ENCODE results near the gene ARPC1A. TPM values are rescaled to one million over a fixed set of nuclear protein-coding genes. Genes with fewer than 3 reads are reported as not detected.
"Not testable (repeated sequence)": the region's sequence is repeated elsewhere in the genome, so short reads cannot be mapped to it uniquely, and the experiment has no call there.

Gene ARPC1A
- total RNA-seq, 3 donors from 2014 or later, result 81.5 to 85.5 (median 81.9) TPM

DNA sequence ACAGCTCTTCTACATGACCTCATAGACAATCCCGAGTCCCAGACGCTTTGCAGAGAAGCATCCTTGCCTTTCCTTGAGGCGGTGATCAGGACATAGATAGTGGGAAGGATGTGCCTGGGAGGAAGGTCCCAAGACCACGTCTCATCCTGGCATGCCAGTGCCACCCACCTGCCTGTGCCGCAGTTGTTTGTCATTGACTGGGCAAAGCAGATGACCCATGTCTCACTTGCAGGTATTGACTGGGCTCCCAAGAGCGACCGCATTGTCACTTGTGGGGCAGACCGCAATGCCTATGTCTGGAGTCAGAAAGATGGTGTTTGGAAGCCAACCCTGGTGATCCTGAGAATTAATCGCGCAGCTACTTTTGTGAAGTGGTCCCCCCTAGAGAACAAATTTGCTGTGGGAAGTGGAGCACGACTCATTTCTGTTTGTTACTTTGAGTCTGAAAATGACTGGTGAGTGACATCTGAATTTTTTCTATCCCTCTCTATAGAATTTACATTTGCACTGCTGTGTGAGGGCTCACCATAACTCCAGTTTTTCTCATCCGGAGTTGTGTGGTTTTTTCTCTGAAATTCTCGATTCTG lies 18.5 kb downstream of the ARPC1A start:
- Mint-ChIP-seq H3K36me3 (ENCODE audit: insufficient read depth) (peaks cover 25% of the 10 kb centered on the region), H3K4me1 (ENCODE audit: low read depth) (no peaks in the 10 kb centered on the region), H3K9me3 (no peaks in the 10 kb centered on the region), H3K27me3 (ENCODE audit: low read depth) (no peaks in the 10 kb centered on the region), H3K4me3 (no peak overlapping the region)
- DNase-seq (no peak), ATAC-seq (no peak)

DNA sequence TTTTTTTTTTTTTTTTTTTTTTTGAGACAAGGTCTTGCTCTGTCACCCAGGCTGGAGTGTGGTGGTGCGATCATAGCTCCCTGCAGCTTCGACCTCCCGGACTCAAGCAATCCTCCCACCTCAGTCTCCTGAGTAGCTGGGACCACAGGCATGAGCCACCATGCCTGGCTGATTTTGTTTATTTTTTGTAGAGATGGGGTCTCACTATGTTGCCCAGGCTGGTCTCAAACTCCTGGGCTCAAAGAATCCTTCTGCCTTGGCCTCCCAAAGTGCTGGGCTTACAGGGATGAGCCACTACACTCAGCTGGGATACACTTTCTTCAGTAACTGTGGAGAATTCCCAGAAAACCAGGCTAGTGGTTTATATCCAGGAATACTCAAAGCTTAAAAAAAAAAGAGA lies 24.9 kb downstream of the ARPC1A start:
- not testable (repeated sequence) for H3K4me3 Mint-ChIP-seq; DNase-seq; H3K9me3 Mint-ChIP-seq; H3K4me1 Mint-ChIP-seq (ENCODE audit: low read depth); H3K27me3 Mint-ChIP-seq (ENCODE audit: low read depth); ATAC-seq
- H3K36me3 Mint-ChIP-seq (ENCODE audit: insufficient read depth), result peaks cover 17% of the 10 kb centered on the region

- peaks cover 20% of the 10 kb centered on the region for H3K36me3 Mint-ChIP-seq (ENCODE audit: insufficient read depth)
- H3K4me3 Mint-ChIP-seq, result no peak overlapping the region
- ATAC-seq (no peak), DNase-seq (no peak)
- no peaks in the 10 kb centered on the region for H3K4me1 Mint-ChIP-seq (ENCODE audit: low read depth)
- no peaks in the 10 kb centered on the region for H3K27me3 Mint-ChIP-seq (ENCODE audit: low read depth)
- no peaks in the 10 kb centered on the region for H3K9me3 Mint-ChIP-seq
These were observed 26.5 kb downstream of the ARPC1A start for GRCh38 chr7:99352247-99352646.

DNA sequence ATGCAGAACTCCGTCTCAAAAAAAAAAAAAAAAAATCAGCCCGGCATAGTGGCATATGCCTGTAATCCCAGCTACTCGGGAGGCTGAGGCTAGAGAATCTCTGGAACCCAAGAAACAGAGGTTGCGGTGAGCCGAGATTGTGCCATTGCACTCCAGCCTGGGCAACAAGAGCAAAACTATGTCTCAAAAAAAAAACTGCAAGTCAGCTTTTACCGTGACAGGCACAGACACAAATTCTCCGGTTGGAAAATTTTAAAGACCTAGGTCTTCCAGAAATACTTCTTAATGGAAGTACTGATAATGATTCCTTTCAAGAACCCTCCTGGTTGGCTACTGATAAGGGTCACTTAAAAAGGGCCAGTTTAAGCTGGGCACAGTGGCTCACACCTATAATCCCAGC lies 29.4 kb downstream of the ARPC1A start:
- H3K27me3 Mint-ChIP-seq (ENCODE audit: low read depth), result no peaks in the 10 kb centered on the region

DNA sequence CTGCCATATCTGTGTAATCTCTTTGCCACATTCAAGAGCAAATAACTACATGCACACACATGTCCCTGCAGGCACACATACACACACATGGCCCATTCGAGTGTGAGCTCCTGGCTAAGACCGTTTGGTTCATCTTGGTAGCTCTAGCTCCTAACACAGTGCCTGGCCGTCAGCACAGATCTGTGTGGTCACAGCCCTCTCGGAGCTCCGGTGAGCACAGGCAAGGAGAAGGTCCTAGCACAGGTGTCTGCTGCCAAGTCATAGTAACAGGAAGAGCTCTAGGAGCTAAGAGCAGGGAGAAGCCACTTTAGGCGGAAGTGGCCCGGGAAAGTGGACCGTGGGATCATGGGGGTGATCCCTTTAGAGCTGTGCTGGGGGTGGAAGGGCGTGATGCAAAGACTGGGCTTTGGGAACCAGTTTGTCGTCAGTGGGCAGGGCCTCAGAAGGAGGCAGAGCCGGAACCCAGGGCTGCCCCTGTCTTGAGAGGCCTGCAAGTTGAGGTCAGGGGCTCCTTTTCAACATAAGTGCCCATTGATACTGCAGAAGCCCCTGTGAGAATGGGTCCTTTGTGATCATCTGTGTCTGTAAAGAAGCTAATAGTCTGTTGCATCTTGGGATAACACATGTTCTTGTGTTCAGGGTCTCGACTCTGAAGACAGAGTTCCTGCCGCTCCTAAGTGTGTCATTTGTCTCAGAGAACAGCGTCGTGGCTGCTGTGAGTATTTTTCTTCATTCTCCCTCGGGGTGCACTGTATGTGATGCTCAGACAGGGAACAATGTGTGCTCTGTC lies 32.2 kb downstream of the ARPC1A start:
- no peak for ATAC-seq
- Mint-ChIP-seq H3K4me1 (ENCODE audit: low read depth) (no peaks in the 10 kb centered on the region), H3K4me3 (no peak overlapping the region), H3K27me3 (ENCODE audit: low read depth) (no peaks in the 10 kb centered on the region), H3K36me3 (ENCODE audit: insufficient read depth) (peaks cover 21% of the 10 kb centered on the region), H3K9me3 (no peaks in the 10 kb centered on the region)
- no peak for DNase-seq

More for the DNA sequence above, 29.4 kb downstream of the ARPC1A start:
- H3K9me3 Mint-ChIP-seq, result no peaks in the 10 kb centered on the region
- ATAC-seq, result no peak
- no peak overlapping the region for H3K4me3 Mint-ChIP-seq
- DNase-seq, result no peak
- peaks cover 28% of the 10 kb centered on the region for H3K36me3 Mint-ChIP-seq (ENCODE audit: insufficient read depth)
- no peaks in the 10 kb centered on the region for H3K4me1 Mint-ChIP-seq (ENCODE audit: low read depth)

DNA sequence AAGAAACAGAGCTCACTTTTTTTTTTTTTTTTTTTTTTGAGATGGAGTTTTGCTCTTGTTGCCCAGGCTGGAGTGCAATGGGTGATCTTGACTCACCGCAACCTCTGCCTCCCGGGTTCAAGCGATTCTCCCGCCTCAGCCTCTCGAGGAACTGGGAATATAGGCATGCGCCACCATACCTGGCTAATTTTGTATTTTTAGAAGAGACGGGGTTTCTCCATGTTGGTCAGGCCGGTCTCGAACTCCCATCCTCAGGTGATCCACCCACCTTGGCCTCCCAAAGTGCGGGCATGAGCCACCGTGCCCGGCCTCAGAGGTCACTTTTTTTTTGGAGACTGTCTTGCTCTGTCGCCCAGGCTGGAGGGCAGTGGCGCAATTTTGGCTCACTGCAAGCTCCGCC lies 32.8 kb downstream of the ARPC1A start:
- not testable (repeated sequence) for H3K4me1 Mint-ChIP-seq (ENCODE audit: low read depth); DNase-seq; ATAC-seq; H3K9me3 Mint-ChIP-seq; H3K4me3 Mint-ChIP-seq; H3K27me3 Mint-ChIP-seq (ENCODE audit: low read depth)
- H3K36me3 Mint-ChIP-seq (ENCODE audit: insufficient read depth), result peaks cover 23% of the 10 kb centered on the region

DNA sequence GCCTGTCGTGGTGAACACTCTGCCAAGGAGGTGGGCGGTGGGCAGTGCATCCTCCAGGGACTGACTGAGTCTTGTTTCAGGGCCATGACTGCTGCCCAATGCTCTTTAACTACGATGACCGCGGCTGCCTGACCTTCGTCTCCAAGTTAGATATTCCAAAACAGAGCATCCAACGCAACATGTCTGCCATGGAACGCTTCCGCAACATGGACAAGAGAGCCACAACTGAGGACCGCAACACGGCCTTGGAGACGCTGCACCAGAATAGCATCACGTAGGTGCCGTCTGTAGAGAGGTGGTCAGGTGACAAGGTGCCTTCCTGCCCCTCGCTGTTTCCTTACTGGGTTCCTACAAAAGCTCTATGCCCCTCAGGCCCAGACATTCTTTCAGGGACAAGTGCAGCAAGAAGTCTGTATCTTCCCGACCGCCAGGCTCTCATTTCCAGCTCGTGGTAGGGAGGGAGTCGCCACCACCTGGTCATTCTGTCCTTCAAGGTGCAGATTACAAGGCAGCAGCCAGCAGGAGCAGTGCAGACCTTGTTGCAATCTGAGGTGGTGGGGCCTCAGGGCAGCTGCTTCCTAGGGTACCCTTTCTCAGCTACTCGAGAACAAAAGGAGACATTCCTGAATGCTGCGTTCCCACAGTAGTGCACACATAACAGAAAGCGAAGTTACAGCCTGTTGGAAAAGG lies 33.9 kb downstream of the ARPC1A start:
- peaks cover 26% of the 10 kb centered on the region for H3K36me3 Mint-ChIP-seq (ENCODE audit: insufficient read depth)
- H3K4me1 Mint-ChIP-seq (ENCODE audit: low read depth), result no peaks in the 10 kb centered on the region
- ATAC-seq, result no peak
- no peaks in the 10 kb centered on the region for H3K27me3 Mint-ChIP-seq (ENCODE audit: low read depth)
- H3K4me3 Mint-ChIP-seq, result no peak overlapping the region
- no peak for DNase-seq
- H3K9me3 Mint-ChIP-seq, result no peaks in the 10 kb centered on the region

DNA sequence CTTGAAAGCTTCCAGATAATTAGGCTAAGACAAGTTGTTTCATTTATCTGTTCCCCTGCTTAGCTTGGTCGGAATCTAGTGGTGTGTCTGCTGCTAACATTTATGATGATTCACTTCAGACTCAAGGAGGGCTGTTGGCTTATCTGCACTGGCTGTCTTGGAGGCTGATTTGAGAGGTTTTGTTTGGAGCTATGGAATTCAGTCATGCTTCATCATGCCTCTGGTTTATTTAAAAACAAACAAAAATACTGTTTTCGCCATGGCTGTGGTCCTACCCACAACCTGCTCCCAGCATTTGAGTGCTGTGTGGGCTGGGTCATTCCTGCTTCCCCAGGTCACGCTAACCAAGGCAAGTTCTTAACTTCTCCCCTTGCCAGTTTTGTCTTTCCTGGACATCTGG lies 37.1 kb downstream of the ARPC1A start:
- Mint-ChIP-seq H3K4me1 (ENCODE audit: low read depth) (no peaks in the 10 kb centered on the region), H3K27me3 (ENCODE audit: low read depth) (no peaks in the 10 kb centered on the region), H3K9me3 (no peaks in the 10 kb centered on the region), H3K4me3 (no peak overlapping the region), H3K36me3 (ENCODE audit: insufficient read depth) (peaks cover 24% of the 10 kb centered on the region)
- DNase-seq (no peak), ATAC-seq (no peak)

DNA sequence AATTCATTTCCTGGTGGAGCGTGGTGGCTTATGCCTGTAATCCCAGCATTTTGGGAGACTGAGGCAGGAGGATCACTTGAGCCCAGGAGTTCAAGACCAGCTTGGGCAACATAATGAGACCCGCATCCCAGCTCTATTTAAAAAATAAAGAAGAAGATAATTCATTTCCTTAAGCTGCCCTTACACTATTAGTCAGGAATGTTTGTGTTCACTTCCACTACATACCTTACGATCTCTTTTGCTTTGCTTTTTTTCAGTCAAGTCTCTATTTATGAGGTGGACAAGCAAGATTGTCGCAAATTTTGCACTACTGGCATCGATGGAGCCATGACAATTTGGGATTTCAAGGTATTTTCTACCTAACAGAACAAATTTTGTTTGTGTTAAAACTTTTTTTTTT lies 37.6 kb downstream of the ARPC1A start:
- no peak for DNase-seq
- H3K4me3 Mint-ChIP-seq, result no peak overlapping the region
- H3K4me1 Mint-ChIP-seq (ENCODE audit: low read depth), result no peaks in the 10 kb centered on the region
- ATAC-seq, result no peak
- no peaks in the 10 kb centered on the region for H3K9me3 Mint-ChIP-seq
- H3K27me3 Mint-ChIP-seq (ENCODE audit: low read depth), result no peaks in the 10 kb centered on the region
- peaks cover 19% of the 10 kb centered on the region for H3K36me3 Mint-ChIP-seq (ENCODE audit: insufficient read depth)

DNA sequence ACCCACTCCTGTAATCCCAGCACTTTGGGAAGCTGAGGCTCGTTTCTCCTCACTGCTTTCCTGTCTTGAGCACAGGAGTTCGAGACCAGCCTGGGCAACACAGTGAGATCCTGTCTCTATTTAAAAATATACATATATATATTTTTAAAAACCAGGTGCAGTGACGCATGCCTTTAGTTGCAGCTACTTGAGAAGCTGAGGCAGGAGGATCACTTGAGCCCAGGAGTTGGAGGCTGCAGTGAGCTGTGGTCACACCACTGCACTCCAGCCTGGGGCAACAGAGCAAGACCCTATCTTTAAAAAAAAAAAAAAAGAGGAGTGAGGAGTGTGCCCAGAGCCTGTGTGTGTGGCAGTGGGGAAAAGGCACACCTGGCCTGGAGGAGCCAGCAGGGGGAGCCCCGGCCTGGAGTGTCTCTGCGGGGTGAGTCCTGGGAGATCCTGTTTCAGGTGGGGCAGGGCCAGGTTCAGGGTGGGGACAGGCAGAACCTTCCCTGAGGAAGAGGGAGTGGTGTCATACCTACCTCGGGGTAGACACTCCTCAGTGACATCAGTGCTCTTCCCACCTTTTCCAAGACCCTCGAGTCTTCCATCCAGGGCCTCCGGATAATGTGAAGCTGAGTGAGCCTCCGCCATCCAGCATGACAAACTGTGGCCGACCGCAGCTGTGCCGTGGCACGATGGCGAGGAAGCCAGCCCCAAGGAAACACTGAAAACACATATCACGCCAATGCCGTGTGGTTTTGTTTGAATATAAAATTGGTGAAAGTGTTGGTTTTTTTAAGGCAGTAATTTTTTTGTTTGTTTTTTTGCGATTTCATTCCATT lies 39.8 kb downstream of the ARPC1A start:
- Mint-ChIP-seq H3K4me3 (no peak overlapping the region), H3K27me3 (ENCODE audit: low read depth) (no peaks in the 10 kb centered on the region), H3K4me1 (ENCODE audit: low read depth) (no peaks in the 10 kb centered on the region), H3K9me3 (no peaks in the 10 kb centered on the region), H3K36me3 (ENCODE audit: insufficient read depth) (peaks cover 15% of the 10 kb centered on the region)
- peak; percentile 72 for DNase-seq
- peak; percentile 80 to 82 for ATAC-seq

DNA sequence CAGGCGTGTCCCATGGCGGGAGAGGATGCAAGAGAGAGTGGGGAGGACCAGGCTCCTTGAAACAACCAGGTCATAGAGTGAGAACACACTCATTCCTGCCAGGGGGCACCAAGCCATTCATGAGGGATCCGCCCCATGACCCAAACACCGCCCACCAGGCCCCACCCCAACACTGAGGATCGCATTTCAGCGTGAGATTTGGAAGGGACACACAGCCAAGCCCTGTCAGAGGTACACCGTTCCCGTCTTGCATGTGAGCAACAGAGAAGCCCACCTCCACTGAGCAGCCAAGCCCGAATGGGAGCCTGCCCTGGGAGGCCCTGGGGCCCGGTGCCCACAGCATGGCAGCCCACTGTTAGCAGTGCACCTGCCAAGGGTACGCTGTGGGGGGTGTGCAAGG lies 40.9 kb downstream of the ARPC1A start:
- Mint-ChIP-seq H3K4me1 (ENCODE audit: low read depth) (no peaks in the 10 kb centered on the region), H3K4me3 (no peak overlapping the region), H3K9me3 (no peaks in the 10 kb centered on the region), H3K36me3 (ENCODE audit: insufficient read depth) (peaks cover 11% of the 10 kb centered on the region), H3K27me3 (ENCODE audit: low read depth) (no peaks in the 10 kb centered on the region)
- DNase-seq (no peak), ATAC-seq (no peak)

- ATAC-seq, result no peak
- Mint-ChIP-seq H3K36me3 (ENCODE audit: insufficient read depth) (peaks cover 7% of the 10 kb centered on the region), H3K9me3 (no peaks in the 10 kb centered on the region), H3K4me1 (ENCODE audit: low read depth) (peaks cover 5% of the 10 kb centered on the region), H3K27me3 (ENCODE audit: low read depth) (no peaks in the 10 kb centered on the region), H3K4me3 (no peak overlapping the region)
- no peak for DNase-seq
These were observed 43.2 kb downstream of the ARPC1A start for GRCh38 chr7:99368750-99369389.

- H3K4me3 Mint-ChIP-seq, result no peak overlapping the region
- peaks cover 5% of the 10 kb centered on the region for H3K36me3 Mint-ChIP-seq (ENCODE audit: insufficient read depth)
- DNase-seq, result no peak
- ATAC-seq, result no peak
- H3K9me3 Mint-ChIP-seq, result no peaks in the 10 kb centered on the region
- H3K27me3 Mint-ChIP-seq (ENCODE audit: low read depth), result no peaks in the 10 kb centered on the region
- H3K4me1 Mint-ChIP-seq (ENCODE audit: low read depth), result peaks cover 5% of the 10 kb centered on the region
These were observed 44.2 kb downstream of the ARPC1A start for GRCh38 chr7:99369767-99370391.

All from activated T-cell treated with anti-CD3 and anti-CD28 coated beads, Interleukin-2, amount 50 U/mL, for 4 hours (primary cell).